Ovary (tissue), 3 donors: ENCODE results near the gene LCN2.

ENCODE experiments used
- CTCF ChIP-seq, 3 donors: fragments of 450-650 bp in 2 of 3; fragments of 200-600 bp in 1 of 3; IDR thresholded peaks; one replicate each; pipeline versions ENCODE4 v1.5.1 to v1.8.0; 2016 to 2022; ENCODE audit warnings: antibody characterized with exemption in 3 of 3, mild to moderate bottlenecking in 1 of 3
- EP300 ChIP-seq: sonication (generic); formaldehyde crosslinking; IDR thresholded peaks from one replicate; pipeline ENCODE4 v1.6.1; 2017; ENCODE audit warnings: antibody characterized with exemption
- POLR2A ChIP-seq: fragments of 450-650 bp; IDR thresholded peaks from one replicate; pipeline ENCODE4 v1.6.1; 2017; ENCODE audit warnings: antibody characterized with exemption, mild to moderate bottlenecking, moderate library complexity
- donor health status: DM: no; HTN: no; CAD: no.

- TF ChIP-seq POLR2A (no peak), CTCF (IDR thresholded peaks at IDR 0.05) (no peak), EP300 (no peak)
Observed at GRCh38 chr9:128190516-128191405, 41.5 kb downstream of the LCN2 start.
